Activated naive CD8-positive, alpha-beta T cell treated with anti-CD3 and anti-CD28 coated beads, Interleukin-2, amount 50 U/mL, for 24 hours (primary cell): ENCODE results near the gene LGALS4.
"Not testable (repeated sequence)": the region's sequence is repeated elsewhere in the genome, so short reads cannot be mapped to it uniquely, and the experiment has no call there.

Experiments used
- ATAC-seq: fragments of 150-1000 bp; cut with Tn5 transposase; one replicate; pipeline ENCODE4 v1.10.0; 2021
- DNase-seq: peaks from one replicate; pipeline ENCODE4 v3.0.0; 2021
- H3K27ac Mint-ChIP-seq: one replicate; pipeline ENCODE4 v1.8.0; 2021; ENCODE audit warnings: mild to moderate bottlenecking, mixed read lengths
- H3K27me3 Mint-ChIP-seq: one replicate; pipeline ENCODE4 v1.8.0; 2021; ENCODE audit warnings: mixed read lengths
- H3K36me3 Mint-ChIP-seq: one replicate; pipeline ENCODE4 v1.8.0; 2021; ENCODE audit warnings: low read depth, mixed read lengths
- H3K4me1 Mint-ChIP-seq: one replicate; pipeline ENCODE4 v1.8.0; 2021; ENCODE audit warnings: mixed read lengths
- H3K4me3 Mint-ChIP-seq: one replicate; pipeline ENCODE4 v1.8.0; 2021; ENCODE audit warnings: mild to moderate bottlenecking, moderate library complexity, mixed read lengths
- H3K9me3 Mint-ChIP-seq: one replicate; pipeline ENCODE4 v1.8.0; 2021; ENCODE audit warnings: mixed read lengths

Gene LGALS4

DNA sequence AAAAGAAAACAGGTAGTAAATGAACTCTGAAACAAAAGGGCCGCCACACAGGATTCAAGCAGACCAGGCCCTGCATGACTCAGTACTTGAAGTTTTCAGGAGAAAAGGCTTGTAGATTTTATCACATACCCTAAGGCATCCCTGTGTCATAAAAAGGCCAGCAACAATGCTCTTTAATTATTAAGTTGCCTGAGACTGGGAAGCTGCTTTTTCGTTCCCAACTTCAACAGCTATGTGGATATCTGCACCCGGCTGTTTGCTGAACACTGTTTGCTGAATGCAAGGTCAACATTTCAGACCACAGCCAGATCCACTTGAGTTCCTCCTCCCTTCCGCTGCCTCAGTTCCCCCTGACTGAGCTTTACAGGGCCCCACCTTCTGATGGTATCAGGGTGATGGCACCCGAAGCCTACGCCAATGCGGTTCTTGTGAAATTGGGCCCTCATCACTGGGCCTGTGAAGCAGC is 24.9 kb upstream of the LGALS4 start:
- ATAC-seq: no peak
- Mint-ChIP-seq H3K36me3 (peaks cover 73% of the 10 kb centered on the region), H3K27ac (peak overlapping the region; percentile 81), H3K4me3 (no peak overlapping the region), H3K4me1 (peaks cover 42% of the 10 kb centered on the region), H3K27me3 (no peaks in the 10 kb centered on the region), H3K9me3 (no peaks in the 10 kb centered on the region)
- DNase-seq: no peak

DNA sequence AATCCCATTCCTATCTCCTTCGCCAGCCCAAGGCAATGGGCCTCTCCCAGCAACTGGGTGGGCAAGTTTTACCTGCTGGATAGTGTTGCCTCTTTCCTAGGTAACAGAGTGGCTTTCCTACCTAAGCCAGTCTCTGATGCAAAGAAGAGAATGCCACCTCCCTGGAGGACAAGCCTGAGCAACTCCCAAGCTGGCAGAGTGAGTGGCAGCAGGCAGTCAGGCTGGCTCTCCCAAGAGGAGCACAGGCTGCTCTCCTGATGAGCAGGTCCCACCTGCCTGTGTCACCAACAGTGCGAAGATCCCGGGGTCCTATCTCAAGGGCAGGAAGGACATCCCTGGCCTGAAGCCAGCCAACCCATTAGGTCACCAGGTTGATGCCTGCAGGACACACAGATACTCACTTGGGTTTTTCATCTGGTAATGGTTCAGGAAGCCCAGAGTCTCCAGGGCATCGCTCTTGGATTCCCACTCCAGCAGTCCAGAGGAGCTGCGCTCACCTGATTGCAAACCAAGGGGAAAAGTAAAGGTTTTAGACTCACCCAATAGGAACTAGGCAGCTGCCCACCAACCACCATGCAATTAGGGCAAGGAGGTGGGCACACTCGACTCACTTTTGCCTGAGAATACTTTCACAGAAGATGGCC is 24.4 kb upstream of the LGALS4 start:
- peaks cover 67% of the 10 kb centered on the region for H3K36me3 Mint-ChIP-seq
- no peak for ATAC-seq
- H3K9me3 Mint-ChIP-seq: no peaks in the 10 kb centered on the region
- no peaks in the 10 kb centered on the region for H3K27me3 Mint-ChIP-seq
- no peak overlapping the region for H3K4me3 Mint-ChIP-seq
- peaks cover 39% of the 10 kb centered on the region for H3K4me1 Mint-ChIP-seq
- peak overlapping the region; percentile 57 for H3K27ac Mint-ChIP-seq
- no peak for DNase-seq

DNA sequence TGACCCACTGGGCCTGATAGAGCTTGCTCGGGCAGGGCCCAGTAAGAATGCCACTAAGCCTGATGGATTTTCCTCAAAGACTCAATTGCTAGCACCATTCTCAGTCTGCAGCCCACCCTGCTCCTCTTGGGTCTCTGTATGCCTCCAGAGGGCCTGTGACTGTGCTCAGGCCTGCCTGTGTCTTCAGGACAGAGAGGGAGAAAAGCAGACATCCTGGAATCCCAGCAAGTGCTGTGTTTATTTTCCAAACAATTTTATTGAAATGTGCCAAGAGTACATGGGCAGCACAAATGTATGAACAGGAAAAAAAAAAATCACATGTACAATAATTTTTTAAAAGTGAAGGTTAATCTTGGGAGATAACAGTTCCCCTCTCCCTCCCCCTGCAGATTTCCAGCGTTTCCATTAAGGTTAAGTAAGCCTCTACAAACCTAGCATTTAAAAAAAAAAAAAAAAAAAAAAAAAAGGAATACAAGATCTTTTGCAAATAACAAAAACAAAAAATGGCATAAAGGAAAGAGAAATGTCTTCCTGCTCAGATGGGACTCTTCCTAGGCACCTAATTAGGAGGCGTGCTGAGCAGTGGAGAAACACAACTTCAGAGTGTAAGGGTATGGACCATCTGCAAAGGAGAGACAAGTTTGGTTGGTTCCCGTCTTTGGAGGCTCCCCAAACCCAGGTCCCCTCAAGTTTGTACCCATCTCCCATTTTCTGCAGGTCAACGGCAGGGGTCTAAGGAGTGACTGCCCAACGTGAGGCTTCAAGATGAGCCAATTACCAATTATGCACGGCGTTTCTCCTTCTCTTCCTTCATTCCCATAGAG is 23.6 kb upstream of the LGALS4 start:
- Mint-ChIP-seq H3K27me3 (no peaks in the 10 kb centered on the region), H3K27ac (peak overlapping the region; percentile 50), H3K9me3 (no peaks in the 10 kb centered on the region), H3K4me1 (peaks cover 37% of the 10 kb centered on the region), H3K36me3 (peaks cover 60% of the 10 kb centered on the region), H3K4me3 (no peak overlapping the region)
- DNase-seq (no peak), ATAC-seq (no peak)

DNA sequence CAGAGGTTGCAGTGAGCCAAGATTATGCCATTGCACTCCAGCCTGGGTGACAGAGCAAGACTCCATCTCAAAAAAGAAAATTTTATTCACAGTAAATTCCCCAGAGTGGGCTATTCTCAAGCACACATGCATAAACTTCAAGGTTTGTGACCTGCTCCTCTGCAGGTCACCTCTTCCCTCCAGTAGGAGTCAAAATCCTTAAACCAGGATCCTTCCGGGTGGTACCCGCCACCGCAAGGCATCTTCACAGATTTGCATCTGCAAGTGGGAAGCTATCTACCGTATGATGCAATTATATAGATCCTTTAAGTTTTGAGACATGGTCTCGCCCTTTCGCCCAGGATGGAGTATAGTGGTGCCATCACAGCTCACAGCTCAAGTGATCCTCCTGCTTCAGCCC is 21.8 kb upstream of the LGALS4 start:
- peaks cover 50% of the 10 kb centered on the region for H3K36me3 Mint-ChIP-seq
- H3K27me3 Mint-ChIP-seq: no peaks in the 10 kb centered on the region
- H3K4me1 Mint-ChIP-seq: peaks cover 36% of the 10 kb centered on the region
- DNase-seq (no peak), ATAC-seq (no peak)
- H3K27ac Mint-ChIP-seq: peak overlapping the region; percentile 22
- H3K9me3 Mint-ChIP-seq: no peaks in the 10 kb centered on the region
- H3K4me3 Mint-ChIP-seq: no peak overlapping the region

DNA sequence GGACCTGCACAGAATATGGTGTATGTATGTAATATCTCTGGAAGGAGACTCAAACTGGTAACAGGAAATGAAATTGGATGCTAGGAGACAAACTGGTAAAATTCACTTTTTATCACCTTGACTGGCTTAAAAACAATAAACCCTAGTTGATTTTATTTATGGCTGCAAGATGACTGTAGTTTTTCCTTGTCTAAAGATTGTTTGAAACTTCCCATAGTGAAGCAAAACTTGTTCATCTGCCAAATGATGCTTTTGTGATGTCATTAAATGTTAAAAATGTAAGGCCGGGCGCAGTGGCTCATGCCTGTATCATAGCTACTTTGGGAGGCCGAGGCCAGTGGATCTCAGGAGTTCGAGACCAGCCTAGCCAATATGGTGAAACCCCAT is 21.4 kb upstream of the LGALS4 start:
- Mint-ChIP-seq H3K36me3 (peaks cover 45% of the 10 kb centered on the region), H3K4me1 (peaks cover 31% of the 10 kb centered on the region), H3K27me3 (no peaks in the 10 kb centered on the region), H3K4me3 (no peak overlapping the region), H3K9me3 (no peaks in the 10 kb centered on the region), H3K27ac (peak overlapping the region; percentile 46)
- DNase-seq (no peak), ATAC-seq (no peak)

DNA sequence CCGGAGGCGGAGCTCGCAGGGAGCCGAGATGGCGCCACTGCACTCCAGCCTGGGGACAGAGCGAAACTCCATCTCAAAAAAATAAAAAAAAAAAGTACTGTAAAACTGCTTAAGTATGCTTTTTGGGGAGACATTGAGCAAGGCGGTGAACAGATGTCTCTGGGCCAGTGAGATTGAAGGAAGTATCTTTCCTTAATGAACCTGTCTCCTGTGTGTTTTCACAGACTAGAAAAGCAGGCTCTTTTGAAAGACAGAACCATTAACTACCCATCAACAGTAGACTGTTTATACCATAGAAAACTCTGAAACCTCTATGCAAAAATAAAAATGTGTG is 20.3 kb upstream of the LGALS4 start:
- Mint-ChIP-seq H3K4me3 (no peak overlapping the region), H3K27me3 (no peaks in the 10 kb centered on the region), H3K27ac (no peak overlapping the region), H3K36me3 (peaks cover 38% of the 10 kb centered on the region), H3K9me3 (no peaks in the 10 kb centered on the region), H3K4me1 (peaks cover 25% of the 10 kb centered on the region)
- no peak for DNase-seq
- ATAC-seq: no peak

DNA sequence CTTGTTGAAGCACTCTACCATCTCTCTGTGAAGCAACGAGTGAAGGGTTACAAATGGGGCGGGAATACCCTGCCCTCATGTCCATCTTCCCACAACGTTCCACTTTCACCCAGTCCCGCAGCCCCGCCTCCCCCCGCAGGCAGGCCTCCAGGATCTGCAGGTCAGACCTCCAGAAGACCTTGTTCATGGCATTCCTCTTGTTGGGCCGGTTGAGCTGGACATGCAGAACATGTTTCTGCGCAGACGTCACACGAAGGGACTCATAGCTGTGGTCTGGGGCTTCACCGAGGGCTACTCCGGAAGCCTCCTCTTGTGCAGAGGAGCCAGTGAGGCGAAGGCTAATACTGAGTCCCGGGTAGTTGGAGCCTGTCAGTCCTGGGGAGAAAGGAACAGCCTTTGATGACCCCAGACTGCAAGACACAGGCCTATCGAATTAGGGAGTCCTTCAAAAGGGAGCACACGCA is 18.4 kb upstream of the LGALS4 start:
- ATAC-seq: peak; percentile 57
- peak overlapping the region; percentile 90 for H3K27ac Mint-ChIP-seq
- peaks cover 29% of the 10 kb centered on the region for H3K36me3 Mint-ChIP-seq
- no peaks in the 10 kb centered on the region for H3K9me3 Mint-ChIP-seq
- peaks cover 33% of the 10 kb centered on the region for H3K4me1 Mint-ChIP-seq
- DNase-seq: peak; percentile 50
- peak overlapping the region; percentile 90 for H3K4me3 Mint-ChIP-seq
- H3K27me3 Mint-ChIP-seq: no peaks in the 10 kb centered on the region

DNA sequence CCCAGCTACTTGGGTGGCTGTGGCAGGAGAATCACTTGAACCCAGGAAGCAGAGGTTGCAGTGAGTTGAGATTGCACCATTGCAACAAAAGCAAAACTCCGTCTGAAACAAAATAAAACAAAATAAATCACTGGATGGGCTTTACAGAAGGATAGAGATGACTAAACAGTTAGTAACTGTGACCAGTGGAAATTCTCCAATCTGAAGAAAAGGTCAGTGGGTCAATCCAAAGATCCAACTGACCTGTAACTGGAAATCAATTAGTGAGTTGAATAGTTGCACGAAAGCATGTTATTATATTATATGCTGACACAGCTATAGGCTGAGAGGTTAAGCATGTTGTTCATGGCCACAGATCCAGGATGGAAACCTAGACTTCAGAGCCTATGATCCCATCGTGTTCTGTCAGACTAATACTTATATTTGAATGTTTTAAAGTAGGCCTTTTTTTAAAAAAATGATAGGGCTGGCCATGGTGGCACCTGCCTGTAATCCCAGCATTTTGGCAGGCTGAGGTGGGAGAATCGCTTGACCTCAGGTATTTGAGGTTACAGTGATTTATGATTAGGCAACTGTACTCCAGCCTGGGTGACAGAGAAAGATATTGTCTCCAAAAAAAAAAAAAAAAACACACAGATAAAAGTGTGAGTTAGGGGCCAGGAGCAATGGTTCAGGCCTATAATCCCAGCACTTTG is 17.4 kb upstream of the LGALS4 start:
- Mint-ChIP-seq H3K4me3 (peak overlapping the region; percentile 90), H3K4me1 (peaks cover 33% of the 10 kb centered on the region), H3K27me3 (no peaks in the 10 kb centered on the region), H3K9me3 (no peaks in the 10 kb centered on the region), H3K27ac (no peak overlapping the region), H3K36me3 (peaks cover 21% of the 10 kb centered on the region)
- no peak for DNase-seq
- ATAC-seq: no peak

DNA sequence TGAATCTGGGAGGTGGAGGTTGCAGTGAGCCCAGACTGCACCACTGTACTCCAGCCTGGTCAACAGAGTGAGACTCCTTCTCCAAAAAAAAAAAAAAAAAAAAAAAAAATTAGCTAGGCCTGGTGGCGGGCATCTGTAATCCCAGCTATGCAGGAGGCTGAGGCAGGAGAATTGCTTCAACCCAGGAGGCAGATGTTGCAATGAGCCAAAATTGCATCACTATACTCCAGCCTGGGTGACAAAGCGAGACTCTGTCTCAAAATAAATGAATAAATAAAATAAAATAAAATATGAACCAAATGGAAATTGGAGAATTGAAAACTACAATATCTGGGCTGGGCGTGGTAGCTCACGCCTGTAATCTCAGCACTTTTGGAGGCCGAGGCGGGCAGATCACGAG is 16.5 kb upstream of the LGALS4 start:
- ATAC-seq, H3K27ac Mint-ChIP-seq, H3K27me3 Mint-ChIP-seq, DNase-seq, H3K9me3 Mint-ChIP-seq, H3K4me3 Mint-ChIP-seq: not testable (repeated sequence)
- Mint-ChIP-seq H3K4me1 (peaks cover 33% of the 10 kb centered on the region), H3K36me3 (peaks cover 19% of the 10 kb centered on the region)

DNA sequence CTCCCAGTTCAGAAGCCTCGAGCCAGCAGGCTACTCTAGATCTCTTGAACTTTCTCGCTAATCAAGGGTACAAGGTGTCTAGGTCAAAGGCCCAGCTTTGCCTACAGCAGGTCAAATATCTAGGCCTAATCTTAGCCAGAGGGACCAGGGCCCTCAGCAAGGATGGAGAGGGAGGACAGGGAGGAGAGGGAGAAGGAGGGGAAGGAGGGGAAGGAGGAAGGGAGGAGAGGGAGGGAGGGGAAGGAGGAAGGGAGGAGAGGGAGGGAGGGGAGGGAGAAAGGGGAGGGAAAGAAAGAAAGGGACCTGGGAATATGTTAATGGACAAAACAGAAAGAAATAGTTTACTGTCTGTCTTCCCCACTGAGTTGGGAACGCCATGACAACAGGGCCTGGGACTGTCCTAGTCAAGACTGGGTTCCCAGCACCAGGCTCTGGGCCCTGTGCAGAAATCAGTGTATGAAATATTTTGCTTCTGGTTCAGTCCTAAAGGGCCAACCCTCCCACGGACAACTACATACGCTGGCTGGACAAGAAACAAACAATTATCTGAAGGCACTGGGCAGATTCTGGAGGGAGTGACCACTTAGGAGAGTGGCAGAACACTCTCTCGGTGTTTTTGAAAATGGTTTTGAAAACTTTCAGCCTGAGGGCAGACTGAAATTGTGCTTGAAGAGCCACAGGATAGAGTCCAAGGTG is 14.3 kb upstream of the LGALS4 start:
- ATAC-seq (no peak), DNase-seq (no peak)
- H3K9me3 Mint-ChIP-seq: no peaks in the 10 kb centered on the region
- H3K4me3 Mint-ChIP-seq: no peak overlapping the region
- H3K27me3 Mint-ChIP-seq: no peaks in the 10 kb centered on the region
- H3K36me3 Mint-ChIP-seq: peaks cover 32% of the 10 kb centered on the region
- H3K4me1 Mint-ChIP-seq: peaks cover 29% of the 10 kb centered on the region
- H3K27ac Mint-ChIP-seq: no peak overlapping the region

DNA sequence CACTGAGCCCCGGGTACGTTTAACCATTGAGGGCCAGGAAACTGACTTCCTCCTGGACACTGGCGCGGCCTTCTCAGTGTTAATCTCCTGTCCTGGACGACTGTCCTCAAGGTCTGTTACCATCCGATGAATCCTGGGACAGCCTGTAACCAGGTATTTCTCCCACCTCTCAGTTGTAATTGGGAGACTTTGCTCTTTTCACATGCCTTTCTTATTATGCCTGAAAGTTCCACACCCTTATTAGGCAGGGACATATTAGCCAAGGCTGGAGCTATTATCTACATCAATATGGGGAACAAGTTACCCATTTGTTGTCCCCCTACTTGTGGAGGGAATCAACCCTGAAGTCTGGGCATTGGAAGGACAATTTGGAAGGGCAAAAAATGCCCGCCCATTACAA is 13.2 kb upstream of the LGALS4 start:
- peaks cover 32% of the 10 kb centered on the region for H3K36me3 Mint-ChIP-seq
- H3K4me1 Mint-ChIP-seq: peaks cover 21% of the 10 kb centered on the region
- DNase-seq: not testable (repeated sequence)

DNA sequence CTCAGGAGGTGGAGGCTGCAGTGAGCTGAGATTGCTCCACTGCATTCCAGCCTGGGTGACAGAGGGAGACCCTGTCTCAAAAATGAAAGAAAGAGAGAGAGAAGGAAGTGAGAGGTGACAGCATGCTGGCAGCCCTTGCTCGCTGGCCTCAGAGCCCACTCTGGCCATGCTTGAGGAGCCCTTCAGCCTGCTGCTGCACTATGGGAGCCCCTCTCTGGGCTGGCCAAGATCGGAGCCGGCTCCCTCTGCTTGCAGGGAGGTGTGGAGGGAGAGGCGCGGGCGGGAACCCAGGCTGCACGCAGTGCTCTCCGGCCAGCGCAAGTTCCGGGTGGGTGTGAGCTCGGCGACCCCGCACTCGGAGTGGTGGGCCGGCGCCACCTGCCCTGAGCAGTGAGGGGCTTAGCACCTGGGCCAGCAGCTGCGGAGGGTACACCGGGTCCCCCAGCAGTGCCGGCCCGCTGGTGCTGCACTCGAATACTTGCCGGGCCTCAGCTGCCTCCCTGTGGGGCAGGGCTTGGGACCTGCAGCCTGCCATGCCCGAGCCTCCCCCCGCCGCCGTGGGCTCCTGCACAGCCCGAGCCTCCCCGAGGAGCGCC is 8.6 kb upstream of the LGALS4 start:
- not testable (repeated sequence) for H3K9me3 Mint-ChIP-seq, H3K27me3 Mint-ChIP-seq, ATAC-seq, H3K27ac Mint-ChIP-seq, H3K4me3 Mint-ChIP-seq, DNase-seq, H3K4me1 Mint-ChIP-seq
- H3K36me3 Mint-ChIP-seq: peaks cover 17% of the 10 kb centered on the region

More for the DNA sequence above, 13.2 kb upstream of the LGALS4 start:
- not testable (repeated sequence) for H3K4me3 Mint-ChIP-seq, H3K9me3 Mint-ChIP-seq, ATAC-seq, H3K27ac Mint-ChIP-seq, H3K27me3 Mint-ChIP-seq

DNA sequence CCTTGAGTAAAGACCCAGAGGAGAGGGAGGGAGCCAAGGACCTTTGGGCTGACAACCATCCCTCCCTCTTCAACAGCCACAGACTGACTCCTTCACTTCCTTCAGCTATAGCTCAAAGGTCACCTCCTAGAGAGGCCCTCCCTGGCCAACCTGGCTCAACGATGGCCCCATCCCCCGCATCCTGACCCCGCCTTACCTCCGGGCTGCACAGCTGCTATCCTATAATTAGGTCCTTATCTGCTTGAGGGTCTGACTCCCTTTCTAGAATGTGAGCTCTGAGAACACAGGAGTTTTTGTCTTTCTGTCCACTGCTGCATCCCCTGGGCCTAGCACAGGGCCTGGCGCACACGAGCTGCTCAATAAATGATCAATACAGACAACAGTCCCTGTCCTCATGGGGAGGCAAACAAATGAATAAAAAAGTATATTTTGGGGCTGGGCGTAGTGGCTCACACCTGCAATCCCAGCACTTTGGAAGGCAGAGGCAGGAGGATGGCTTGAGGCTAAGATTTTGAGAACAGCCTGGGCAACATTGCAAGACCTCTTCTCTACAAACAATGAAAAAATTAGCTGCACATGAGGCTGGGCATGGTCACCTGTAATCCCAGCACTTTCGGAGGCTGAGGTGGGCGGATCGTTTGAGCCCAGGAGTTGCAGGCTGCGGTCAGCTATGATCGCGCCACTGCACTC is 6.6 kb upstream of the LGALS4 start:
- Mint-ChIP-seq H3K27ac (no peak overlapping the region), H3K4me1 (peaks cover 2% of the 10 kb centered on the region), H3K36me3 (peaks cover 23% of the 10 kb centered on the region), H3K27me3 (no peaks in the 10 kb centered on the region), H3K9me3 (no peaks in the 10 kb centered on the region), H3K4me3 (no peak overlapping the region)
- DNase-seq (no peak), ATAC-seq (no peak)

DNA sequence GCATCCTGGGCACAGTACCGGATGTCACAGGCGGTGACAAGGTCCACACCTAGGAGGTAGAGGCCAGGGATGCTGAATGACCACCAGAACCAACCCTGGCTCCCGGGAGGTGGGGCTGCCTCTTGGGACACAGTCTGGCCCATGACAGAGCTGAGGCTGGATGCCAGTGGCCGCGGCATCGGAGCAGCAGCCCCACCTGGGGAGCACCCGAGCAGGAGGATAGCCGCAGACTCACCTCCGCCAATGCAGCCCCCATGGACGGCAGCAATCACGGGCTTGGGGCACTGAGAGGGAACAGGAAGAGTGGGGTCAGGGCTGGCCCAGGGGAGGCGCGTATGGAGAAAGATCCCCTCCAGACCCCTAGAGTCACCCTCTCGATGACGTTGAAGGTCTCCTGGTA is 4.3 kb upstream of the LGALS4 start:
- Mint-ChIP-seq H3K27me3 (no peaks in the 10 kb centered on the region), H3K27ac (no peak overlapping the region), H3K4me3 (no peak overlapping the region), H3K36me3 (peaks cover 11% of the 10 kb centered on the region), H3K4me1 (peaks cover 2% of the 10 kb centered on the region), H3K9me3 (no peaks in the 10 kb centered on the region)
- DNase-seq: no peak
- ATAC-seq: no peak
